ENCODE measurements around the gene KRT6A. TPM values are rescaled to one million over a fixed set of nuclear protein-coding genes. Genes with fewer than 3 reads are reported as not detected.
A peak's percentile ranks its signal among the peaks of the same experiment; 100 is the strongest.

KRT6A gene
- total and polyA plus RNA-seq, 9 of the 15 experiments (the other 6 are each of a cell fraction or from before 2014, with no cell fraction given), result 0.26 TPM; not detected in 8

- no peak for DNase-seq (ENCODE audit: extremely low read depth in 1 of 4, low spot score in 3 of 4)
- no peak for TF ChIP-seq TEAD2 (tag; IDR thresholded peaks at IDR 0.05)
- TF ChIP-seq NRF1 (conservative IDR thresholded peaks at IDR 0.05 in 1 of 2, IDR thresholded peaks at IDR 0.05 in 1 of 2), result no peak
- TF ChIP-seq ZBTB49 (CRISPR knock-in tag; IDR thresholded peaks at IDR 0.05; ENCODE audit: borderline replicate concordance), result no peak
- TF ChIP-seq VEZF1 (CRISPR knock-in tag; IDR thresholded peaks at IDR 0.05), result peak; percentile 55; the same call in 1 of the 2 replicates
- 0 out of 2 replicates have a peak, but pooled peaks have one; percentile 25 for TF ChIP-seq FOSL1 (tag; conservative IDR thresholded peaks at IDR 0.05)
- TF ChIP-seq MCM3 (IDR thresholded peaks at IDR 0.05), result no peak
- TF ChIP-seq MTA1 (IDR thresholded peaks at IDR 0.05; ENCODE audit: borderline replicate concordance), result no peak
- TF ChIP-seq ZNF507 (tag; conservative IDR thresholded peaks at IDR 0.05), result no peak
- no peak for TF ChIP-seq ZFPM2 (CRISPR knock-in tag; IDR thresholded peaks at IDR 0.05)
- TF ChIP-seq CREB3 (tag; conservative IDR thresholded peaks at IDR 0.05; ENCODE audit: low read depth), result no peak
- TF ChIP-seq PKNOX1 (IDR thresholded peaks at IDR 0.05), result no peak
- TF ChIP-seq PREB (CRISPR knock-in tag; IDR thresholded peaks at IDR 0.05), result no peak
- no peak for TF ChIP-seq MEF2D (tag; conservative IDR thresholded peaks at IDR 0.05; ENCODE audit: low read depth)
- TF ChIP-seq TCF3 (CRISPR knock-in tag; IDR thresholded peaks at IDR 0.05), result peak; percentile 45; the same call in 1 of the 2 replicates
- no peak for TF ChIP-seq CTBP1 (IDR thresholded peaks at IDR 0.05; ENCODE audit: borderline replicate concordance)
- no peak for TF ChIP-seq SMARCB1 (IDR thresholded peaks at IDR 0.05; ENCODE audit: insufficient read length, low read depth)
These were observed 46.6 kb downstream of the KRT6A start for GRCh38 chr12:52446367-52447045.

More at GRCh38 chr12:52446367-52447045, 46.6 kb downstream of the KRT6A start:
- under 1% methylated on average over 6 of the region's 6 CpGs for WGBS (ENCODE audit: insufficient coverage, low coverage, missing lambda C conversion rate)
- FAIRE-seq, result no peak
- Histone ChIP-seq H3K27ac (ENCODE audit: extremely low read depth, low read depth, low read length) (no peak overlapping the region), H3K4me3 (no peak overlapping the region), H4K20me1 (replicated peaks; ENCODE audit: control insufficient read depth, insufficient read depth, low read length) (no peaks in the 10 kb centered on the region; the same call in 1 of the 2 replicates), H3K9me1 (ENCODE audit: control insufficient read depth, insufficient read depth, low read length) (no peaks in the 10 kb centered on the region), H3K36me3 (ENCODE audit: control insufficient read depth, insufficient read depth, low read length) (no peaks in the 10 kb centered on the region), H3K4me2 (ENCODE audit: insufficient read depth, low read length) (no peak overlapping the region), H3K9ac (ENCODE audit: insufficient read depth in 1 of 2, low read depth in 2 of 2, low read length in 2 of 2) (no peak overlapping the region), H3K79me2 (ENCODE audit: control insufficient read depth, insufficient read depth, low read length) (no peaks in the 10 kb centered on the region), H3K4me1 (replicated peaks in 1 of 2; ENCODE audit: control insufficient read depth in 2 of 2, insufficient read depth in 2 of 2, low read length in 2 of 2) (no peaks in the 10 kb centered on the region), H3K27me3 (ENCODE audit: control insufficient read depth in 2 of 2, insufficient read depth in 2 of 2, low read length in 2 of 2) (peaks cover 2 to 34% of the 10 kb centered on the region in 2 experiments; a peak in 2 of 5 replicates), H3K9me3 (replicated peaks; ENCODE audit: control insufficient read depth, insufficient read depth, low read depth, low read length) (no peaks in the 10 kb centered on the region), H2AFZ (ENCODE audit: low read depth, low read length) (no peak overlapping the region)
- CTCF ChIA-PET (ENCODE audit: low intra/inter-chr PET ratio), result no interaction called here
- BruUV-seq (replicated peaks), result no TSS peak
- in situ Hi-C loops (cut with MboI), result no loop called here
- ATAC-seq, result no peak
- intact Hi-C loops (cut with micrococcal nuclease), result no loop called here
- POLR2A ChIA-PET, result interaction anchor here (0.7 kb wide), 1 partner anchor 253 kb away, joined by 3 read pairs; no protein-coding TSS in a partner anchor
